HL-60 (cell line): ENCODE data around the gene ZNF256.

Experiments used
- CTCF ChIP-seq: IDR thresholded peaks from one replicate; pipeline ENCODE4 v1.5.1; 2011; ENCODE audit warnings: low read length, control low read depth, inconsistent platforms; ENCODE audit not compliant: insufficient read depth
- GABPA ChIP-seq: IDR thresholded peaks from 2 replicates; pipeline ENCODE4 v1.6.1; 2012; ENCODE audit warnings: low read depth
- REST ChIP-seq: IDR thresholded peaks from 2 replicates; pipeline ENCODE4 v1.6.1; 2012; ENCODE audit warnings: low read depth; ENCODE audit not compliant: insufficient replicate concordance
- SPI1 ChIP-seq: IDR thresholded peaks from 2 replicates; pipeline ENCODE4 v1.6.1; 2012; ENCODE audit warnings: low read depth, mild to moderate bottlenecking, borderline replicate concordance

GRCh38 chr19:57964761-57965160 is 17.3 kb upstream of the ZNF256 start:
- TF ChIP-seq CTCF (no peak), SPI1 (no peak), GABPA (no peak), REST (no peak)
